Breast epithelium (tissue), 4 donors: ENCODE data around the gene STARD5. TPM values are rescaled to one million over a fixed set of nuclear protein-coding genes. Genes with fewer than 3 reads are reported as not detected.

Experiments used
- DNase-seq, 2 donors: peaks; one replicate each; pipeline ENCODE4 v3.0.0-alpha.2; 2019; ENCODE audit warnings: low spot score in 2 of 2
- H3K27ac ChIP-seq, 2 donors: fragments of 200-600 bp; sonication (generic) in 1 of 2; one replicate each; pipeline ENCODE4 v1.5.1; 2016 to 2019; ENCODE audit warnings: mild to moderate bottlenecking in 1 of 2
- H3K27me3 ChIP-seq, 2 donors: fragments of 200-600 bp; sonication (generic) in 1 of 2; one replicate each; pipeline versions ENCODE4 v1.5.1 to v1.6.0; 2017 to 2019; ENCODE audit warnings: control low read depth in 1 of 2, mild to moderate bottlenecking in 1 of 2
- H3K36me3 ChIP-seq: fragments of 200-600 bp; one replicate; pipeline ENCODE4 v1.5.1; 2019
- H3K4me1 ChIP-seq, 2 donors: fragments of 200-600 bp; sonication (generic); one replicate each; pipeline ENCODE4 v1.5.1; 2016 to 2019; ENCODE audit warnings: control low read depth in 1 of 2
- H3K4me3 ChIP-seq, 3 donors: fragments of 200-600 bp; sonication (generic); 1 replicate in 2 of 3; 2 replicates in 1 of 3; pipeline ENCODE4 v1.5.1; 2016 to 2019; ENCODE audit warnings: mild to moderate bottlenecking in 3 of 3, moderate library complexity in 2 of 3
- H3K9me3 ChIP-seq, 2 donors: fragments of 200-600 bp; sonication (generic) in 1 of 2; one replicate each; pipeline ENCODE4 v1.5.1; 2016 to 2019; ENCODE audit warnings: control low read depth in 1 of 2
- CTCF ChIP-seq, 3 donors: fragments of 450-650 bp; IDR thresholded peaks; one replicate each; pipeline ENCODE4 v1.5.1; 2016 to 2017; ENCODE audit warnings: antibody characterized with exemption in 3 of 3, mild to moderate bottlenecking in 3 of 3, moderate library complexity in 3 of 3
- POLR2A ChIP-seq: fragments of 450-650 bp; IDR thresholded peaks from one replicate; pipeline ENCODE4 v1.6.1; 2016; ENCODE audit warnings: antibody characterized with exemption, mild to moderate bottlenecking, moderate library complexity
- POLR2AphosphoS5 ChIP-seq, 3 donors: sonication (generic); formaldehyde crosslinking; IDR thresholded peaks; one replicate each; pipeline ENCODE4 v1.6.1; 2017; ENCODE audit warnings: antibody characterized with exemption in 3 of 3
- intact Hi-C: fragments of 100-400 bp; cut with DNase I; formaldehyde crosslinking; loops from one replicate; pipeline ENCODE4 v1.15.1; 2023; ENCODE audit warnings: low total_unique reads
- total RNA-seq, 3 donors: library from RNA; depleted of rRNA; stranded (reverse); fragments of >200 nt; gene quantifications; one replicate each; pipeline ENCODE4 v1.1.0, GENCODE V29; 2016

STARD5 gene
- 1 to 10 TPM; 3.2 to 9.5 (median 6.7) TPM for total RNA-seq

GRCh38 chr15:81323944-81324881 is at the start of gene STARD5:
STARD5 (minus strand) TSS chr15:81324141; CDS start chr15:81324099, 42 bp downstream.
- no peak for TF ChIP-seq CTCF (IDR thresholded peaks at IDR 0.05)
- peak; percentile 72 for TF ChIP-seq POLR2A
- TF ChIP-seq POLR2AphosphoS5 (IDR thresholded peaks at IDR 0.05) = peak; percentile 63 to 85 (median 72)
- no peaks in the 10 kb centered on the region for H3K36me3 ChIP-seq
- intact Hi-C loops = no loop called here

GRCh38 chr15:81373176-81373575 is 49.2 kb upstream of the STARD5 start:
- Histone ChIP-seq H3K36me3 (no peaks in the 10 kb centered on the region), H3K9me3 (no peaks in the 10 kb centered on the region), H3K4me1 (no peaks in the 10 kb centered on the region), H3K4me3 (no peak overlapping the region), H3K27ac (no peak overlapping the region), H3K27me3 (no peaks in the 10 kb centered on the region)
- TF ChIP-seq CTCF (IDR thresholded peaks at IDR 0.05) = no peak
- TF ChIP-seq POLR2A = no peak
- TF ChIP-seq POLR2AphosphoS5 (IDR thresholded peaks at IDR 0.05) = no peak
- DNase-seq = no peak
- intact Hi-C loops = no loop called here

More at GRCh38 chr15:81323944-81324881, at the start of gene STARD5:
- peak within 1 kb of the TSS; percentile 79 to 85 for H3K27ac ChIP-seq
- H3K4me3 ChIP-seq = peak within 1 kb of the TSS; percentile 57 to 77 (median 77)
- DNase-seq = peak; percentile 97
- no peaks in the 10 kb centered on the region for H3K4me1 ChIP-seq
- H3K9me3 ChIP-seq = no peaks in the 10 kb centered on the region
- no peaks in the 10 kb centered on the region for H3K27me3 ChIP-seq

- Histone ChIP-seq H3K27ac (no peak overlapping the region), H3K4me3 (no peak overlapping the region), H3K4me1 (no peaks in the 10 kb centered on the region), H3K9me3 (no peaks in the 10 kb centered on the region), H3K27me3 (no peaks in the 10 kb centered on the region), H3K36me3 (no peaks in the 10 kb centered on the region)
- intact Hi-C loops = no loop called here
- DNase-seq = no peak
- no peak for TF ChIP-seq POLR2AphosphoS5 (IDR thresholded peaks at IDR 0.05)
- TF ChIP-seq CTCF (IDR thresholded peaks at IDR 0.05) = no peak
- no peak for TF ChIP-seq POLR2A
Measured at GRCh38 chr15:81372575-81372974, 48.6 kb upstream of the STARD5 start.

- no peaks in the 10 kb centered on the region for H3K36me3 ChIP-seq
- TF ChIP-seq CTCF (IDR thresholded peaks at IDR 0.05) = no peak
- TF ChIP-seq POLR2AphosphoS5 (IDR thresholded peaks at IDR 0.05) = no peak
- no peak for TF ChIP-seq POLR2A
- no peaks in the 10 kb centered on the region for H3K4me1 ChIP-seq
- H3K27me3 ChIP-seq = no peaks in the 10 kb centered on the region
- DNase-seq = no peak
- intact Hi-C loops = no loop called here
- H3K9me3 ChIP-seq = no peaks in the 10 kb centered on the region
- H3K27ac ChIP-seq = no peak overlapping the region
- H3K4me3 ChIP-seq = no peak overlapping the region
Measured at GRCh38 chr15:81363718-81364500, 40.0 kb upstream of the STARD5 start.
